Left lung (tissue), 10 donors: ENCODE measurements around the gene HCN3. TPM values are rescaled to one million over a fixed set of nuclear protein-coding genes. Genes with fewer than 3 reads are reported as not detected.

Experiments
- ATAC-seq: fragments of 200-7000 bp; cut with Tn5 transposase; one replicate; pipeline ENCODE4 v1.9.1; 2020; ENCODE audit warnings: moderate library complexity
- DNase-seq, 4 donors: peaks; one replicate each; pipeline ENCODE4 v3.0.0-alpha.2; 2013 to 2020
- H3K27ac ChIP-seq, 2 donors: fragments of 200-600 bp; sonication (generic) in 1 of 2; one replicate each; pipeline versions ENCODE4 v1.5.0 to v1.8.0; 2020 to 2021
- H3K27me3 ChIP-seq, 2 donors: fragments of 200-600 bp; sonication (generic) in 1 of 2; one replicate each; pipeline versions ENCODE4 v1.5.0 to v1.8.0; 2020 to 2021
- H3K36me3 ChIP-seq, 2 donors: fragments of 200-600 bp; sonication (generic) in 1 of 2; one replicate each; pipeline versions ENCODE4 v1.5.0 to v1.8.0; 2020 to 2021
- H3K4me1 ChIP-seq, 2 donors: fragments of 200-600 bp; one replicate each; pipeline ENCODE4 v1.8.0; 2021
- H3K4me3 ChIP-seq, 2 donors: fragments of 200-600 bp; sonication (generic) in 1 of 2; one replicate each; pipeline versions ENCODE4 v1.5.0 to v1.8.0; 2020 to 2021; ENCODE audit warnings: mild to moderate bottlenecking in 1 of 2
- H3K9me3 ChIP-seq, 2 donors: fragments of 200-600 bp; sonication (generic) in 1 of 2; one replicate each; pipeline versions ENCODE4 v1.5.0 to v1.8.0; 2020 to 2021
- CTCF ChIP-seq, 2 donors: fragments of 200-600 bp; sonication (generic) in 1 of 2; IDR thresholded peaks; one replicate each; pipeline versions ENCODE4 v1.5.0 to v1.8.0; 2021; ENCODE audit warnings: antibody characterized with exemption in 2 of 2
- intact Hi-C, 2 donors: fragments of 100-400 bp; cut with DNase I; formaldehyde crosslinking; loops; one replicate each; pipeline versions ENCODE4 v1.11.2 to v1.14.2; 2022
- polyA plus RNA-seq, 6 donors: library from polyadenylated mRNA; unstranded; fragments of 120-200 nt; gene quantifications; one replicate each; pipeline ENCODE4 v1.2.1, GENCODE V29; 2013; ENCODE audit not compliant: insufficient read length in 6 of 6
- total RNA-seq, 2 donors: library from RNA; stranded (reverse); fragmentation: NEBNext Ultra II Directional; extraction: Animal tissue kit (Norgen Biotek cat#: 25700); gene quantifications; one replicate each; pipeline ENCODE4 v1.2.1, GENCODE V29; 2021
- donor health status: DM: no; HTN: yes; CAD: no.
- donor health status: DM: no; HTN: no; CAD: no.

HCN3 gene
- total and polyA plus RNA-seq, 8 donors = 2.4 to 11.7 (median 8.3) TPM

GRCh38 chr1:155324037-155324716 is 46.9 kb downstream of the HCN3 start:
- H3K9me3 ChIP-seq = no peaks in the 10 kb centered on the region
- ATAC-seq = peak; percentile 88
- peaks cover 11 to 53% of the 10 kb centered on the region in 2 donors for H3K4me1 ChIP-seq
- peak overlapping the region; percentile 92 to 97 for H3K27ac ChIP-seq
- H3K36me3 ChIP-seq = peaks cover 0 to 37% of the 10 kb centered on the region in 2 donors
- peak overlapping the region; percentile 68 to 94 for H3K4me3 ChIP-seq
- no peaks in the 10 kb centered on the region for H3K27me3 ChIP-seq
- DNase-seq = peak; percentile 91 to 99 (median 97)
- intact Hi-C loops = loop anchor here in 1 of 2 donors (5.0 kb wide), 1 partner anchor 47 kb away; the partner anchor contains the start of gene HCN3
- no peak for TF ChIP-seq CTCF (IDR thresholded peaks at IDR 0.05)

- no peaks in the 10 kb centered on the region for H3K9me3 ChIP-seq
- H3K36me3 ChIP-seq = peaks cover 0 to 36% of the 10 kb centered on the region in 2 donors
- H3K4me3 ChIP-seq = peak overlapping the region; percentile 68 to 94
- peak overlapping the region; percentile 65 to 92 for H3K27ac ChIP-seq
- ATAC-seq (peak; percentile 7), DNase-seq (peak; percentile 26 to 88 (median 59))
- intact Hi-C loops = loop anchor here in 1 of 2 donors (5.0 kb wide), 1 partner anchor 48 kb away; the partner anchor contains the start of gene HCN3
- peaks cover 11 to 45% of the 10 kb centered on the region in 2 donors for H3K4me1 ChIP-seq
- no peaks in the 10 kb centered on the region for H3K27me3 ChIP-seq
- peak in 1 of 2 donors; percentile 23 for TF ChIP-seq CTCF (IDR thresholded peaks at IDR 0.05)
These were observed 47.7 kb downstream of the HCN3 start for GRCh38 chr1:155324717-155325602.

GRCh38 chr1:155325603-155325893 is 48.3 kb downstream of the HCN3 start:
- H3K4me1 ChIP-seq = peaks cover 11 to 39% of the 10 kb centered on the region in 2 donors
- no peaks in the 10 kb centered on the region for H3K9me3 ChIP-seq
- TF ChIP-seq CTCF (IDR thresholded peaks at IDR 0.05) = no peak
- no peaks in the 10 kb centered on the region for H3K27me3 ChIP-seq
- intact Hi-C loops = no loop called here
- H3K4me3 ChIP-seq = peak overlapping the region in 1 of 2 donors; percentile 68
- no peak for ATAC-seq
- DNase-seq = no peak
- peak overlapping the region in 1 of 2 donors; percentile 92 for H3K27ac ChIP-seq
- peaks cover 0 to 41% of the 10 kb centered on the region in 2 donors for H3K36me3 ChIP-seq

- TF ChIP-seq CTCF (IDR thresholded peaks at IDR 0.05) = no peak
- H3K4me1 ChIP-seq = peaks cover 11 to 34% of the 10 kb centered on the region in 2 donors
- intact Hi-C loops = no loop called here
- DNase-seq = no peak
- no peak overlapping the region for H3K4me3 ChIP-seq
- H3K9me3 ChIP-seq = no peaks in the 10 kb centered on the region
- ATAC-seq = no peak
- H3K36me3 ChIP-seq = peaks cover 0 to 46% of the 10 kb centered on the region in 2 donors
- H3K27me3 ChIP-seq = no peaks in the 10 kb centered on the region
- H3K27ac ChIP-seq = no peak overlapping the region
These were observed 48.8 kb downstream of the HCN3 start for GRCh38 chr1:155326020-155326526.

- intact Hi-C loops = no loop called here
- H3K4me3 ChIP-seq = no peak overlapping the region
- H3K4me1 ChIP-seq = peaks cover 11 to 28% of the 10 kb centered on the region in 2 donors
- peak in 1 of 4 donors; percentile 80 for DNase-seq
- H3K36me3 ChIP-seq = peaks cover 0 to 52% of the 10 kb centered on the region in 2 donors
- H3K27ac ChIP-seq = no peak overlapping the region
- ATAC-seq = no peak
- no peaks in the 10 kb centered on the region for H3K9me3 ChIP-seq
- H3K27me3 ChIP-seq = no peaks in the 10 kb centered on the region
- TF ChIP-seq CTCF (IDR thresholded peaks at IDR 0.05) = no peak
These were observed 49.4 kb downstream of the HCN3 start for GRCh38 chr1:155326631-155327037.
